ENCODE data around the gene SP8.

DNA sequence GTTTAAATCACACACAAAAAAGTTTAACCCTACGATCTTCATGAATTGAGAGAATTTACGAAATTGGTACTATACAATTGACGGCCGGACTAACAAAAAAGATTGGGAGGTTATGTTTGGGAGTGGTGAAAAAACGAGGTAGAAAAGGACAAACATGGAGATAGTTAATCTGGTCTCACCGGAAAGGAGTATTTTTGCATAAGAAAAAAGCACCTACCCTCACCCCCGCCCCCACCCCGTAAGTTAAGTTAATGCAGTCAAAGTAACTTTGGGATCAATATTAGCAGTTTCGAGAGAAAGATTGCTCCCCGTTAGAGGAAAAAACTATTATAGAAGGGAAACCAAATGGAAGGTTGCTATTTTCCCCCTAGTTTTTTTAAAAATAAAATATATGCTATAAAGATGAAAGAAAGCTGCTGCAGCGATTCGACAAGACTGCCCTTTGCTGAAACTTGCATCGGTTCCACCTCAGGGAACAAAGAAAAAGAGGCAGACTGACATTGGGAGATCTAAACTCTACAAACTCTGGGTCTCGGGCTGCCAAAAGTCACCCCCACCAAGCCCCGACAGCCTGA, 3.5 kb downstream of the SP8 start:
- TF ChIP-seq MAZ (CRISPR knock-in tag; conservative IDR thresholded peaks at IDR 0.05 in 1 of 2, IDR thresholded peaks at IDR 0.05 in 1 of 2) (no peak), KDM5B (IDR thresholded peaks at IDR 0.05; ENCODE audit: insufficient replicate concordance, low read depth, low read length) (no peak)
